CD14-positive monocyte (primary cell): ENCODE results near the gene PLSCR4. TPM values are rescaled to one million over a fixed set of nuclear protein-coding genes. Genes with fewer than 3 reads are reported as not detected.

Experiments
- DNase-seq, 3 donors: peaks; one replicate each; pipeline ENCODE4 v3.0.0-alpha.2; 2011 to 2022
- H2AFZ ChIP-seq: 2 replicates; pipeline ENCODE4 v1.6.0; 2012; ENCODE audit warnings: mild to moderate bottlenecking, low read depth, low read length, inconsistent platforms; ENCODE audit not compliant: insufficient read depth, poor library complexity, severe bottlenecking
- H3K27ac ChIP-seq, 2 donors: 1 replicate in 1 of 2; 2 replicates in 1 of 2; pipeline ENCODE4 v1.5.1; 2012 to 2013; ENCODE audit warnings: low read length in 2 of 2, control low read depth in 1 of 2, inconsistent platforms in 1 of 2, low read depth in 1 of 2, mild to moderate bottlenecking in 1 of 2
- H3K27me3 ChIP-seq, 2 donors: one replicate each; pipeline versions ENCODE4 v1.6.0 to v1.6.1; 2011 to 2013; ENCODE audit warnings: low read length in 2 of 2; ENCODE audit not compliant: control insufficient read depth in 2 of 2, insufficient read depth in 2 of 2
- H3K36me3 ChIP-seq, 2 donors: replicated peaks in 1 of 2; 1 replicate in 1 of 2; 2 replicates in 1 of 2; pipeline versions ENCODE4 v1.5.1 to v1.6.1; 2012 to 2013; ENCODE audit warnings: low read length in 2 of 2, control low read depth in 1 of 2, inconsistent platforms in 1 of 2, mild to moderate bottlenecking in 1 of 2; ENCODE audit not compliant: insufficient read depth in 2 of 2, control insufficient read depth in 1 of 2
- H3K4me1 ChIP-seq, 2 donors: 1 replicate in 1 of 2; 2 replicates in 1 of 2; pipeline versions ENCODE4 v1.5.1 to v1.6.1; 2012 to 2013; ENCODE audit warnings: low read length in 2 of 2, control low read depth in 1 of 2, inconsistent platforms in 1 of 2, mild to moderate bottlenecking in 1 of 2, moderate library complexity in 1 of 2; ENCODE audit not compliant: insufficient read depth in 2 of 2, control insufficient read depth in 1 of 2
- H3K4me2 ChIP-seq: replicated peaks from 2 replicates; pipeline ENCODE3; 2012; ENCODE audit warnings: low read length, moderate library complexity, mild to moderate bottlenecking; ENCODE audit not compliant: poor library complexity, severe bottlenecking; ENCODE audit errors: extremely low read depth
- H3K4me3 ChIP-seq, 3 experiments: fragments of 200-600 bp in 1 of 3; sonication (generic) in 1 of 3; replicated peaks in 1 of 3; 1 replicate in 2 of 3; 2 replicates in 1 of 3; pipeline ENCODE4 v1.5.1; 2011 to 2013; ENCODE audit warnings: low read length in 3 of 3, mild to moderate bottlenecking in 3 of 3, control low read depth in 2 of 3, low read depth in 2 of 3, inconsistent platforms in 1 of 3, moderate library complexity in 1 of 3
- H3K79me2 ChIP-seq: 2 replicates; pipeline ENCODE4 v1.6.0; 2012; ENCODE audit warnings: mild to moderate bottlenecking, control low read depth, inconsistent platforms, low read length, moderate library complexity; ENCODE audit not compliant: insufficient read depth
- H3K9ac ChIP-seq: 2 replicates; pipeline ENCODE4 v1.6.0; 2017; ENCODE audit warnings: low read length, mild to moderate bottlenecking; ENCODE audit not compliant: insufficient read depth, poor library complexity, severe bottlenecking
- H3K9me3 ChIP-seq, 2 donors: replicated peaks in 1 of 2; 1 replicate in 1 of 2; 2 replicates in 1 of 2; pipeline versions ENCODE4 v1.5.1 to v1.6.1; 2012 to 2013; ENCODE audit warnings: low read length in 2 of 2, control low read depth in 1 of 2; ENCODE audit not compliant: control insufficient read depth in 1 of 2, insufficient read depth in 1 of 2
- H4K20me1 ChIP-seq: 2 replicates; pipeline ENCODE4 v1.6.0; 2012; ENCODE audit warnings: mild to moderate bottlenecking, low read length, control low read depth, moderate library complexity; ENCODE audit not compliant: insufficient read depth
- H3K27ac Mint-ChIP-seq, 7 donors: one replicate each; pipeline ENCODE4 v1.8.0; 2020; ENCODE audit warnings: mild to moderate bottlenecking in 7 of 7, mixed read lengths in 7 of 7, moderate library complexity in 6 of 7, inconsistent platforms in 2 of 7
- H3K27me3 Mint-ChIP-seq, 3 donors: one replicate each; pipeline ENCODE4 v1.8.0; 2021 to 2022; ENCODE audit warnings: low read depth in 3 of 3, mild to moderate bottlenecking in 3 of 3, mixed read lengths in 3 of 3, moderate library complexity in 3 of 3, inconsistent platforms in 1 of 3
- H3K36me3 Mint-ChIP-seq, 2 donors: one replicate each; pipeline ENCODE4 v1.8.0; 2020; ENCODE audit warnings: mixed read lengths in 2 of 2, inconsistent platforms in 1 of 2, mild to moderate bottlenecking in 1 of 2
- H3K4me1 Mint-ChIP-seq: one replicate; pipeline ENCODE4 v1.8.0; 2020; ENCODE audit warnings: mild to moderate bottlenecking, mixed read lengths
- H3K4me3 Mint-ChIP-seq, 2 donors: one replicate each; pipeline ENCODE4 v1.8.0; 2020; ENCODE audit warnings: mild to moderate bottlenecking in 2 of 2, mixed read lengths in 2 of 2, moderate library complexity in 1 of 2
- H3K9me3 Mint-ChIP-seq, 7 donors: one replicate each; pipeline ENCODE4 v1.8.0; 2020 to 2022; ENCODE audit warnings: mixed read lengths in 7 of 7, mild to moderate bottlenecking in 6 of 7, moderate library complexity in 6 of 7, inconsistent platforms in 2 of 7
- WGBS: methylation state at CpG from one replicate; pipeline ENCODE4 v1.1.5; 2013; ENCODE audit warnings: missing lambda C conversion rate; ENCODE audit not compliant: insufficient coverage; 5-methylcytosine and 5-hydroxymethylcytosine counted together
- intact Hi-C, 2 donors: fragments of 100-400 bp; cut with micrococcal nuclease; formaldehyde crosslinking; loops; one replicate each; pipeline versions ENCODE4 v1.15.0 to v1.15.1; 2023
- polyA plus RNA-seq, 3 donors: library from polyadenylated mRNA; depleted of rRNA in 1 of 3; unstranded in 2 of 3; stranded (reverse) in 1 of 3; fragments of 300-500 nt in 2 of 3; fragments of >200 nt in 1 of 3; fragmentation: Illumina TruSeq in 2 of 3; gene quantifications; 1 replicate in 2 of 3; 2 replicates in 1 of 3; pipeline ENCODE4 v1.2.3, GENCODE V29; 2012 to 2021
- TF ChIP-seq, protein P1 (sequence below): fragments of 200-600 bp; IDR thresholded peaks from one replicate; pipeline ENCODE4 v1.8.0; 2022; ENCODE audit warnings: antibody characterized with exemption, mild to moderate bottlenecking

Gene PLSCR4
- polyA plus RNA-seq, 3 donors, result 0.05 TPM; not detected in 2

DNA sequence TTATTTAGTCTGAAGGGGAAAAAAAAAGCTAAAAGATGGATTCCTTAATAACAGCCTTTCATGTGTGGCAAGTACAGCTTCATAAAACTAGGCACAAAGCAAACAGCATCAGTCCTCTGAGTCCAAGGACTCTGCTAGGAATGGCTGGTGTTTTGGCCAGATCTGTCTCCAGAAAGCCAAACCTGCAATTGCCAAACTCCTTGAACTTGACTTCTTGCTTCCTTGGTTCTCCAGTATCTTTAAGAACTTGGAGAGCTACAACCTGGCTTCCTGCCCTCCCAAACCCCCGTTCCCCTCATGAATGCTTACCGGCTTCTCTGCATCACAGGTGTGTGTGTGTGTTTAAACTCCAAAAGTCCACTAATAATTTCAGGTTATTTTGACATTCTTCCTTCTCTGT is 88.3 kb downstream of the PLSCR4 start:
- Mint-ChIP-seq H3K4me3 (peak overlapping the region in 1 of 2 donors; percentile 92), H3K36me3 (peaks cover 0 to 4% of the 10 kb centered on the region in 2 donors), H3K4me1 (peaks cover 20% of the 10 kb centered on the region), H3K27me3 (peaks cover 47 to 59% (median 56%) of the 10 kb centered on the region in 3 donors), H3K27ac (no peak overlapping the region), H3K9me3 (peaks cover 0 to 13% (median 3%) of the 10 kb centered on the region in 7 donors)
- Histone ChIP-seq H3K27ac (no peak overlapping the region), H3K36me3 (no peaks in the 10 kb centered on the region), H3K4me1 (peaks cover 15 to 18% of the 10 kb centered on the region in 2 donors), H4K20me1 (no peaks in the 10 kb centered on the region), H3K4me2 (no peak overlapping the region), H3K27me3 (peaks cover 42 to 57% of the 10 kb centered on the region in 2 donors), H3K4me3 (no peak overlapping the region), H2AFZ (no peak overlapping the region), H3K9ac (no peak overlapping the region), H3K79me2 (no peaks in the 10 kb centered on the region), H3K9me3 (no peaks in the 10 kb centered on the region)
- intact Hi-C loops, result no loop called here
- TF ChIP-seq, protein P1, sequence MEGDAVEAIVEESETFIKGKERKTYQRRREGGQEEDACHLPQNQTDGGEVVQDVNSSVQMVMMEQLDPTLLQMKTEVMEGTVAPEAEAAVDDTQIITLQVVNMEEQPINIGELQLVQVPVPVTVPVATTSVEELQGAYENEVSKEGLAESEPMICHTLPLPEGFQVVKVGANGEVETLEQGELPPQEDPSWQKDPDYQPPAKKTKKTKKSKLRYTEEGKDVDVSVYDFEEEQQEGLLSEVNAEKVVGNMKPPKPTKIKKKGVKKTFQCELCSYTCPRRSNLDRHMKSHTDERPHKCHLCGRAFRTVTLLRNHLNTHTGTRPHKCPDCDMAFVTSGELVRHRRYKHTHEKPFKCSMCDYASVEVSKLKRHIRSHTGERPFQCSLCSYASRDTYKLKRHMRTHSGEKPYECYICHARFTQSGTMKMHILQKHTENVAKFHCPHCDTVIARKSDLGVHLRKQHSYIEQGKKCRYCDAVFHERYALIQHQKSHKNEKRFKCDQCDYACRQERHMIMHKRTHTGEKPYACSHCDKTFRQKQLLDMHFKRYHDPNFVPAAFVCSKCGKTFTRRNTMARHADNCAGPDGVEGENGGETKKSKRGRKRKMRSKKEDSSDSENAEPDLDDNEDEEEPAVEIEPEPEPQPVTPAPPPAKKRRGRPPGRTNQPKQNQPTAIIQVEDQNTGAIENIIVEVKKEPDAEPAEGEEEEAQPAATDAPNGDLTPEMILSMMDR, result no peak
- no peak for DNase-seq
- WGBS, result no CpG with 5 or more reads among the region's 2 CpGs

DNA sequence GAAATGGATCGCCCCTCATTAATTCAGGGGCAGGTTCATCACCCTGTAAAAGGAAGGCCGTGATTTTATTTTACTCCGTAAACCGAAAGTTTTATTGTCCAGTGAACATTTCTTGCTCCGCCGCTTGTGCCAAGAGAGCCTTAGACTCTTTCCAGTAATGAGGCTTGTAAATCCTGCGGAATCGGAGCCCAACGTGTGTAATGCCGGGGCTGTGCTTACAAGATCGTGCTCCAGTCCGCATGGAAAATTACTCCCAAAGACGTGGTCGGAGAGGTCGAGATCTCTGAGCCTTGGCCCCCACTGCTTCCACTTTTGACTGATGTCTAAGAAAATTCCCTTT is 89.3 kb downstream of the PLSCR4 start:
- H3K4me2 ChIP-seq, result peak overlapping the region; percentile 87

More for the DNA sequence above, 89.3 kb downstream of the PLSCR4 start:
- intact Hi-C loops, result no loop called here
- Histone ChIP-seq H2AFZ (peak overlapping the region; percentile 77), H3K27me3 (peaks cover 42 to 57% of the 10 kb centered on the region in 2 donors), H3K36me3 (no peaks in the 10 kb centered on the region), H3K9ac (peak overlapping the region; percentile 40), H4K20me1 (no peaks in the 10 kb centered on the region), H3K4me1 (peaks cover 15 to 18% of the 10 kb centered on the region in 2 donors), H3K27ac (no peak overlapping the region), H3K9me3 (no peaks in the 10 kb centered on the region), H3K4me3 (peak overlapping the region; percentile 34 to 77 (median 47)), H3K79me2 (no peaks in the 10 kb centered on the region)
- no peak for DNase-seq
- TF ChIP-seq, protein P1, result no peak
- H3K4me1 Mint-ChIP-seq, result peaks cover 20% of the 10 kb centered on the region
- no peak overlapping the region for H3K27ac Mint-ChIP-seq
- peaks cover 49 to 61% (median 56%) of the 10 kb centered on the region in 3 donors for H3K27me3 Mint-ChIP-seq
- peaks cover 0 to 4% of the 10 kb centered on the region in 2 donors for H3K36me3 Mint-ChIP-seq
- H3K9me3 Mint-ChIP-seq, result peaks cover 0 to 13% (median 3%) of the 10 kb centered on the region in 7 donors
- H3K4me3 Mint-ChIP-seq, result peak overlapping the region; percentile 79 to 92
- 26% methylated on average over 14 of the region's 15 CpGs for WGBS
